ENCODE data around the gene PRR5L.
A peak's percentile ranks its signal among the peaks of the same experiment; 100 is the strongest.
"Not testable (repeated sequence)": the region's sequence is repeated elsewhere in the genome, so short reads cannot be mapped to it uniquely, and the experiment has no call there.

PRR5L gene

DNA sequence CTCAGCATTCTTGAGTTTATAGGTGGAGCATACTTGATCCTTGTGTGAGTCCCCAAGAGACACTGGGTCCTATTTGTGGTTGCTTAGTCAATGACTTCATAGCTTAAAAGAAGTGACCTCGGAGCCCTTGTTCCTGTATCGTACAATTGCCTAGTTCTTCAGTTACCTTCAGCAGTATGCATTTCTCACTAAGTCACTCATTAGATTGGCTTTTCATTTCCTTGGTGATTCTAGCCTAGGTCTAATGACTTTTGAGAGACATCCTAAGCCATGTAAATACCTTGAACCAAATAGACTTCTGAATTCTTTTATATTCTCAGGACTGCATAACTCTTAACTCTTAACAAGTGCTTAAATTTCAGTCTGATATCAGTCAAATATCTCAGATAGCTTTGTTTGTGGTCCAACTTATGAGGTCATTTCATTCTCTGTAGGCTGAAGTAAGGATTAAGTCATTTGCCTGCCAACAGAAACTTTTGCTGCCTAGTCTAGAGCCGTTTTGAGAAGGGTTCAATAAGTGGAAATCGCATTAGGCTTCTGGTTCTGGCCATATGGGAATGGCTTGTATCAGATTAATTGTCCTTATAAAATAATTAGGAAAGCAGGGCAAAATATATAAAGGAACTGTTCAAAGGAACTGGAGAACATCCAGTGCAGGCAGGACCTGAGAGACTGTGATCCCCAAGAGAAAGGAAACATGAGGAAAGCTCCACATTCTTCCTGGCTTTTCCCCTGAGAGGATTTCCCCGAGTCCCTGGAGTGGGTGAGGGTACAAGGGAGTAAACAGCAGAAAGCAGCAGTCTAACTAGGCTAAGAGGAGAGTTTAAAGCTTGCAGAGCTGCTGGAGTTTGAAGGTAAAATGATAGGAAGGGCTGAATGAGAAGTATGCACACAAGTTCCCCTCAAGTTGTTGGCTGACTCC is 174.1 kb downstream of the PRR5L start:
- DNase-seq: peak; percentile 12

- DNase-seq: peak; percentile 32
Observed at GRCh38 chr11:36471577-36471976, 175.5 kb downstream of the PRR5L start.

DNA sequence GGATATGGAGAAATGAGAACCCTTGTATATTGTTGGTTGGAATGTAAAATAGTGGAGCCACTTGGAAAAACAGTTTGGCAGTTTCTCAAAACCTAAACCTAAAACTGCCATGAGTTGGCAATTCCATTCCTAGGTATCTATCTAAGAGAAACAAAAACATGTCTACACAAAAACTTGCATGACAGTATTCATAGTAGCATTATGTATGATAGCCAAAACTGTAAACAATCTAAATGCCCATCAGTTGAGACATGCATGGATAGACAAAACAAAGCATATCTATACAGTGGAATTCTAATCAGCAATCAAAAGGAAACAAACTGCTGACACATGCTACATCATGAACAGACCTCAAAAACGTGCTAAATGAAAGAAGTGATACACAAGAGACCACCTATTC is 179.1 kb downstream of the PRR5L start:
- no peak for DNase-seq

- peak; percentile 70 for DNase-seq
Observed at GRCh38 chr11:36478700-36479329, 182.7 kb downstream of the PRR5L start.

- no peak for DNase-seq
Observed at GRCh38 chr11:36480833-36481232, 184.7 kb downstream of the PRR5L start.

- DNase-seq: not testable (repeated sequence)
Observed at GRCh38 chr11:36483042-36483441, 187.0 kb downstream of the PRR5L start.

- no peak for DNase-seq
Observed at GRCh38 chr11:36485298-36486002, 189.4 kb downstream of the PRR5L start.

DNA sequence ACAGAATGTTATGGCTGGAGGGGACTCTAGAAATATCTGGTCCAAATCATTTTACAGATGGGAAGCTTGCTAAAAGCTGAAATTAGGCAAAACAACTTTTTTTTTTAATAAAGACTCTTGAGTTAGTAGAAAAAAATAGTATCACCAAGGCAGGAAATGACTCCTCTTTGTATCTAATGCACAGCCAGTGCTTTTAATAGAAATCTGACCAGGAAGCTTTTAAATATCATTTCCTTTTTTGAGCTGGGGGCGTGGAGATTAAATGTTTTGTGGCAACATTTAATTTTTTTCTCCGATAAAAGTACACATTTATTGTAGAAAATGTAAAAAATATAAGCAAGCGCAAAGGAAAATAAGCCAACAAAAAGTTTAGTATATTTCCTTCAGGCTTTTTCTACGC is 191.5 kb downstream of the PRR5L start:
- no peak for DNase-seq

- no peak for DNase-seq
Observed at GRCh38 chr11:36488096-36488495, 192.0 kb downstream of the PRR5L start.

GRCh38 chr11:36490026-36490806 is 194.1 kb downstream of the PRR5L start:
- DNase-seq: no peak

- peak; percentile 50 for DNase-seq
Observed at GRCh38 chr11:36492724-36493304, 196.7 kb downstream of the PRR5L start.

DNA sequence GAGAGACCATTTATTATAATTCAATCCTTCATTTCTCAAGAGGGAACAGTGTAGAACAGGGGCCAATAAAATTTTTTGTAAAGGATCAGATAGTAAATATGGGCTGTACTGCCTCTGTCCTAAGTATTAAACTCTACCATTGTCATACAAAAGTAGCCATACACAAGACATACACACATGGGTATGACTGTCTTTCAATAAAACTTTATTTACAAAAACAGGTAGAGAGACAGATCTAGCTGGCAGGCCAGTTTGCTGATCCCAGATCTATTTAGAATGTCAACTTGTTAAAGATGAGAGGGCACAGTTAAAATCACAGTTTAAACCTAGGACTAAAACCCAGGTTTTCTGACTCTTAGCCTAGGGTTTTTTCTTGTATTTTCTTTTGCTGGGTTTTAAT is 197.2 kb downstream of the PRR5L start:
- DNase-seq: no peak

DNA sequence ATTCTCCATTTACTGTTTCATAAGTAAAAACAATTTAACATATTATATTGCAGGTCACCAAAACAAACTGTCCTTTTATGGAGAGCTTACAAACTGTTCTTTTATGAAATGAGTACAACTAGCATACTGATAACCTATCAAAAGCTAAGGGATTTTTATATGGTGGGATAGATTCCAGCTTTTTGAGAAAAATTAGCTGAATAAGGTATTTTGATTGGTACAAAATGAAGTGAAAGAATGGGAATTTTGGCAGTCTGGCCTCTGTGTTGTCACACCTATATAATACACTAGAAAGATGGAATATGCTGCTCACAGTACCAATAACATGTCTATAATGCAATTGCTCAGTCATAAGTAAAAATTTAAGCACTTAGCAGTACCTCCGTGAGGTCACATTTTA is 202.6 kb downstream of the PRR5L start:
- DNase-seq: no peak

- DNase-seq: no peak
Observed at GRCh38 chr11:36499315-36499714, 203.2 kb downstream of the PRR5L start.

DNA sequence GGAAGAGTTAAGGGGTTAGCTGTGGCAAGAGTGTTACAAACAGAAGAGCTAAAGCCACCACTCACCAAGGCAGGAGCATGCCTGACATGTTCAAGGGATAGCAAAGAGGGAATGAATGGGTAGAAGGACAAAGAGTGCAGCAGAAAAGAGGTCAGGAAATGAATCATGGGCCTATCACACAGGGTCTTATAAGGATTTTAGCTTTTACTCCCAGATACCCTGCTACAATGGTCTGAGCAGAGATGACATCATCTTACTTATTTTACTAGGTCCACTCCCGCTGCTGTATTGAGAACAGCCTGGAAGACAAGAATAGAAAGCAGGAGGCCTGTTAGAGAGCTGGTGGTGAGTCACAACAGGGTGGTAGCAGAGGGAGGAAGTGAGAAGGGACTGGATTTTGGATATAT is 204.2 kb downstream of the PRR5L start:
- DNase-seq: no peak

- no peak for DNase-seq
Observed at GRCh38 chr11:36501236-36501635, 205.1 kb downstream of the PRR5L start.

DNA sequence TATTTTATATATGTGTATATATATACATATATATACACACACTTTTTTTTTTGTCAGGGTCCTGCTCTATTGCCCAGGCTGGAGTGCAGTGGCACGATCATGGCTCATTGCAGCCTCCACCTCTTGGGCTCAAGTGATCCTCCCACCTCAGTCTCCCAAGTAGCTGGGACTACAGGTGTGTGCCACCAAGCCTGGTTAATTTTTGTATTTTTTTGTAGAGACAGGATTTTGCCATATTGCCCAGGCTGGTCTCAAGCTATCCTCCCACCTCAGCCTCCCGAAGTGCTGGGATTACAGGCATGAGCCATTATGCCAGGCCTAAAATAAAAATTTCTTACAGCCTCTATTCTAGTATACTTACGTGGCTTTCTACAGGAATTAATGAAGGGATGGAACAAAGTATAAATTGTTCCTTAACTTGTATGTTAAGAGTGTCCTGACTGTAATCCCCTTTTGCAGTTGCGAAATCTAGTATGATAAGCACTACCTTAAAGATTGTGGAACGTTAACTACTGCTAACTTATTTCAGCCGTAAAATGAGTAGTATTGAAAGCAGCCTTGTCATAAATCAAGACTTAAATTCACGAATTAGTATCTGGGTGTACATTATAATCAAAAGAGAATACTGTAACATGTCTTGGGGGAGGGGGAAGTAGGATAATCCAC is 211.9 kb downstream of the PRR5L start:
- no peak for DNase-seq

- DNase-seq: no peak
Observed at GRCh38 chr11:36508743-36509142, 212.7 kb downstream of the PRR5L start.

GRCh38 chr11:36509201-36509639 is 213.1 kb downstream of the PRR5L start:
- no peak for DNase-seq

- peak; percentile 76 for DNase-seq
Observed at GRCh38 chr11:36509694-36510593, 213.9 kb downstream of the PRR5L start, which contains the start of gene TRAF6. TSS of gene TRAF6 (minus strand) at chr11:36510272. CDS start at chr11:36501515, 8,757 bp downstream.

DNA sequence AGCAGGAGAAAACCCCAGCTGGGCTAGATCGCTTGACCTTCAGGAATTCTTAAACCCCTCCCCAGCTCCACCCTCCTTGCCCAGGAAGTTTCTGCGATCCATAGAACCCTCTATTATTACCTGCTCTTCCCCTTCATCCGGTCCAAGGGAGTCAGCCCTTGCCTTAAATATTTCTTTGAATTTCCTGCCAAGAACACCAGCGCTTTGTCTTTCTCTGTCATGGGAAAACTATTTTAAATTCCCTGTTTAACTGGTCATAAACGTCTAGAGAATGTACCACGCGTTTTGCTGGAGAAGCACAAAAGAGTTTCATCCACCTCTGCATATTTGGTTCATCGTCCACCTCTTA is 214.5 kb downstream of the PRR5L start:
- no peak for DNase-seq

Measured in DMS79 treated with DMSO at 0.1 percent for 48 hours (cell line).